ENCODE measurements around the gene TMEM132A.
"Not testable (repeated sequence)": the region's sequence is repeated elsewhere in the genome, so short reads cannot be mapped to it uniquely, and the experiment has no call there.

The TMEM132A gene

DNA sequence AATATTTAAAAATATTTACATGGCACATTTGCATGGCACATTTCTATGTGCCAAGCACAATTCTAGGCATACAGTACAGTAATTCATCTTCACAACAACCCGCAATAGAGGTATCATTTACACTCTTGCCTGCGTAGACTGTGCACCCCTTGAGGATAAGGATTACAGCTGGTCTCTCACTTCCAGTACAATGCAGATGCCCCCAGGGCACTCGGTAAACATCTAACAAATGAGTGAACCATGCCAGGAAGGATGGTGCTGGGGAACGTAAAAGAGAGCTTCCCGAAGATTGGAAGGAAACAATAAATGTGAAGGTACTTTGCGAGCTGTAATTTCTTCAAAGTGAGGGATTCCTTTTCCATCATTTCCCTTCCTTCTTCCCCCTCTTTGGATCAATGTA is 19.2 kb upstream of the TMEM132A start:
- no peak for FAIRE-seq
- TF ChIP-seq SPI1 (IDR thresholded peaks at IDR 0.05; ENCODE audit: low read depth, low read length) (no peak), POLR2AphosphoS5 (IDR thresholded peaks at IDR 0.05; ENCODE audit: low read depth, low read length) (no peak), TAF1 (IDR thresholded peaks at IDR 0.05; ENCODE audit: low read depth, low read length) (no peak), PAX5 (IDR thresholded peaks at IDR 0.05; ENCODE audit: insufficient read depth, low read length, severe bottlenecking) (no peak), POU2F2 (IDR thresholded peaks at IDR 0.05; ENCODE audit: low read depth, low read length) (no peak), POLR2A (IDR thresholded peaks at IDR 0.05; ENCODE audit: low read depth, low read length) (no peak)
- DNase-seq (ENCODE audit: insufficient read length, low spot score) = no peak

GRCh38 chr11:60905551-60906113 is 18.6 kb upstream of the TMEM132A start:
- FAIRE-seq (no peak), DNase-seq (ENCODE audit: insufficient read length, low spot score) (no peak)
- TF ChIP-seq POLR2AphosphoS5 (IDR thresholded peaks at IDR 0.05; ENCODE audit: low read depth, low read length) (no peak), POU2F2 (IDR thresholded peaks at IDR 0.05; ENCODE audit: low read depth, low read length) (no peak), TAF1 (IDR thresholded peaks at IDR 0.05; ENCODE audit: low read depth, low read length) (no peak), POLR2A (IDR thresholded peaks at IDR 0.05; ENCODE audit: low read depth, low read length) (no peak), PAX5 (IDR thresholded peaks at IDR 0.05; ENCODE audit: insufficient read depth, low read length, severe bottlenecking) (no peak), SPI1 (IDR thresholded peaks at IDR 0.05; ENCODE audit: low read depth, low read length) (no peak)

DNA sequence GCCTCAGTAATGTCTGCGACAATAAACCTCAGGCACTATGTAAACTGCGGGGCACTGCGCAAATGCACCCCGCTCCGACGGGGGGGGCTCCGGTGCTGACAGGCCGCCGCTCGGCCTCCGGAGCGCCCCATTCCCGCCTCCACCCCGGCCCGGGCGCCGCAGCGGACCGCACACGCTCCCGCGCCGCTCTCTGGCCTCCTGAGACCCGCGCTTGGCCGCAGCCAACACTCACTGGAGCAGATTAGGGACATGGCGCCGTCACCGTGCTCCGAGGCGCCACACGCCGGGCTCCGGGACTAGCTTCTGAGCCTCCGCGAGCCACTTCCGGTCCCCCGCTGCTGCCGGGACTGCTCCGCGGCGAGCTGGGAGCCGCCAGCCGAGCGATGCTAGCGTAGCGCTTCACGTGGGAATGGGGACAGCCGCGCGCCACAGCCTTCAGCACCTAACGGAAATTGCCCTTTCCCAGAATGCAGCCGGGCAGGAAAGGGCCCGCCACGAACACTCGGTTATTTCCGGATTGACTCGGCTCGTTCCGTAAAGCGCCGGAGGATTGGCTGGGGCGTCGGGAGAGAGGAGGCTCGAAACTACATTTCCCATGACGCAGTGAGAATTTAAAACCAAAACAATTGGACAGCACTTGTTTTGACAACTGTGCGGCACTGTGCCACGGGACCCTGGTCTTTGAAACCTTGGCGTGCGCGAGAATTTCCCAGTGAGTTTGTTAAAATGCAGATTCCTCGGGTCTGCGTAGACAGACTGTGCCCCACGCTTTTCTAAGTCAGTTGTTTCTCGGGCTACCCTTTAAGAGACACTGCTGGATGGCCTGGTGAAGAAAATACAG is 17.9 kb upstream of the TMEM132A start, which contains the start of gene PRPF19:
Gene PRPF19, minus strand, starts transcription at position 454 of the 841 bp plus-strand sequence. Its CDS starts 203 bp downstream, at position 251.
- peak; percentile 94 for TF ChIP-seq POLR2AphosphoS5 (IDR thresholded peaks at IDR 0.05; ENCODE audit: low read depth, low read length)
- peak; percentile 41; the same call in 1 of the 2 replicates for TF ChIP-seq POU2F2 (IDR thresholded peaks at IDR 0.05; ENCODE audit: low read depth, low read length)
- TF ChIP-seq SPI1 (IDR thresholded peaks at IDR 0.05; ENCODE audit: low read depth, low read length) = no peak
- TF ChIP-seq PAX5 (IDR thresholded peaks at IDR 0.05; ENCODE audit: insufficient read depth, low read length, severe bottlenecking) = peak; percentile 58
- peak; percentile 86 for TF ChIP-seq TAF1 (IDR thresholded peaks at IDR 0.05; ENCODE audit: low read depth, low read length)
- peak; percentile 90 for TF ChIP-seq POLR2A (IDR thresholded peaks at IDR 0.05; ENCODE audit: low read depth, low read length)
- peak; percentile 92 for DNase-seq (ENCODE audit: insufficient read length, low spot score)
- peak; percentile 86 for FAIRE-seq

DNA sequence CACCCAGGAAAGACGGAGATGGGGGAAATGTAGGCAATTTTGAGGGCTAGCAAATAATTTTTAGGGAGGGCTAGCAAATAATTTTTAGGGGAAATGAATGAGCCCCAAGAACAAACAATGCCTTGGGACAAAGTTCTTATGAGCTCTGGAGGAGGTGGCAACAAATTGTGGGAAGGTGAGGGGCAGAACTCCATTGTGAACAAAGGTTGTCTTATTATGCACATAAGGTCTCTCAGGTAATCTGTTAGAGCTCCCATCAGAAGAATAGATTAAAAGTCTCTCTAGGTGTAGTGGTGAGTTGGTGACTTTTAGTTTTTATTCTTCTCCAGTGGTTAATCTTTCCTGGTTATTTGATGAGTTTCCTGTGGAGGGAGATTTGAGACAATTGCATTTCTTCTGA is 15.5 kb upstream of the TMEM132A start:
- DNase-seq (ENCODE audit: insufficient read length, low spot score) (no peak), FAIRE-seq (no peak)
- TF ChIP-seq POLR2A (IDR thresholded peaks at IDR 0.05; ENCODE audit: low read depth, low read length) (no peak), PAX5 (IDR thresholded peaks at IDR 0.05; ENCODE audit: insufficient read depth, low read length, severe bottlenecking) (no peak), POU2F2 (IDR thresholded peaks at IDR 0.05; ENCODE audit: low read depth, low read length) (no peak), SPI1 (IDR thresholded peaks at IDR 0.05; ENCODE audit: low read depth, low read length) (no peak), TAF1 (IDR thresholded peaks at IDR 0.05; ENCODE audit: low read depth, low read length) (no peak), POLR2AphosphoS5 (IDR thresholded peaks at IDR 0.05; ENCODE audit: low read depth, low read length) (no peak)

DNA sequence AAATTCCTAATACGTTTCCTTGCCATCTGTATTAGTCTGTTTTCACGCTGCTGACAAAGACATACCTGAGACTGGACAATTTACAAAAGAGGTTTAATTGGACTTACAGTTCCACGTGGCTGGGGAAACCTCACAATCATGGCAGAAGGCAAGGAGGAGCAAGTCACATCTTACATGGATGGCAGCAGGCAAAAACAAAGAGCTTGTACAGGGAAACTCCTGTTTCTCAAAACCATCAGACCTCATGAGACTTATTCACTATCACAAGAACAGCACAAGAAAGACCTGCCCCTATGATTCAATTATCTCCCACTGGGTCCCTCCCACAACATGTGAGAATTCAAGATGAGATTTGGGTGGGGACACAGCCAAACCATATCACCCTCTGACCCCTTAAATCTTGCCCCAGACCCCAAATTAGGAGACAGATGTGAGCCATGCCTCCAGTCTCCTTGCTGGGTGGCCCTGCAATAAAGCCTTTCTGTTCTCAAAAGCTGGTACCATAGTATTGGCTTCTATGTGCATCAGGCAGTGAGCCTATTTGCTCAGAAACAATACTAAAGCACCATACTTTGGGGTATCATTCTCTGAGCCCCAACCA is 14.5 kb upstream of the TMEM132A start:
- DNase-seq (ENCODE audit: insufficient read length, low spot score); FAIRE-seq: not testable (repeated sequence)

DNA sequence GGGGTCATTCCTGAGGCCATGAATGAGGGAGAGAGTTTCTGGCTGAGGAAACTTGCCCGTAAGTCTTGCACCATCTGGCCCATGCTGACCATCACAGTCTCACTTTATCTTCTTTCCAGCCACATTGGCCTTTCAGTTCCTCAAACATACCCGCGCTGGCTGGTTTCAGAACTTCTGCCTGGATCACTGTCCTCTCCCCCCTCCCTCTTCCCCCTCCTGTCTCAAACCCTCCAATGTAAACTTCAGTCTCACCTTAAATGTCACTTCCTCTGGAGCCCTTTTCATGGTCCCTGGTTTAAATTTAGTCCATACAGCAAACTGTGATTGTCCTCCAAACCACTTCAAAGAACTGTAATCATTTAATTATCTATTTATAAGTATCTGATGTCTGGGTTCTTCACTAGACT is 14.0 kb upstream of the TMEM132A start:
- FAIRE-seq (peak; percentile 92), DNase-seq (ENCODE audit: insufficient read length, low spot score) (no peak)
- TF ChIP-seq POU2F2 (IDR thresholded peaks at IDR 0.05; ENCODE audit: low read depth, low read length) = no peak
- TF ChIP-seq POLR2AphosphoS5 (IDR thresholded peaks at IDR 0.05; ENCODE audit: low read depth, low read length) = peak; percentile 45; the same call in 1 of the 2 replicates
- TF ChIP-seq SPI1 (IDR thresholded peaks at IDR 0.05; ENCODE audit: low read depth, low read length) = peak; percentile 100

- DNase-seq (ENCODE audit: insufficient read length, low spot score) (no peak), FAIRE-seq (no peak)
- TF ChIP-seq SPI1 (IDR thresholded peaks at IDR 0.05; ENCODE audit: low read depth, low read length) (peak; percentile 70), PAX5 (IDR thresholded peaks at IDR 0.05; ENCODE audit: insufficient read depth, low read length, severe bottlenecking) (no peak)
Observed at GRCh38 chr11:60910711-60911380, 13.4 kb upstream of the TMEM132A start.

- TF ChIP-seq POLR2AphosphoS5 (IDR thresholded peaks at IDR 0.05; ENCODE audit: low read depth, low read length) (no peak), POLR2A (IDR thresholded peaks at IDR 0.05; ENCODE audit: low read depth, low read length) (no peak), PAX5 (IDR thresholded peaks at IDR 0.05; ENCODE audit: insufficient read depth, low read length, severe bottlenecking) (no peak), SPI1 (IDR thresholded peaks at IDR 0.05; ENCODE audit: low read depth, low read length) (no peak), TAF1 (IDR thresholded peaks at IDR 0.05; ENCODE audit: low read depth, low read length) (no peak), POU2F2 (IDR thresholded peaks at IDR 0.05; ENCODE audit: low read depth, low read length) (no peak)
- no peak for DNase-seq (ENCODE audit: insufficient read length, low spot score)
- FAIRE-seq = no peak
Observed at GRCh38 chr11:60912223-60912850, 11.9 kb upstream of the TMEM132A start.

DNA sequence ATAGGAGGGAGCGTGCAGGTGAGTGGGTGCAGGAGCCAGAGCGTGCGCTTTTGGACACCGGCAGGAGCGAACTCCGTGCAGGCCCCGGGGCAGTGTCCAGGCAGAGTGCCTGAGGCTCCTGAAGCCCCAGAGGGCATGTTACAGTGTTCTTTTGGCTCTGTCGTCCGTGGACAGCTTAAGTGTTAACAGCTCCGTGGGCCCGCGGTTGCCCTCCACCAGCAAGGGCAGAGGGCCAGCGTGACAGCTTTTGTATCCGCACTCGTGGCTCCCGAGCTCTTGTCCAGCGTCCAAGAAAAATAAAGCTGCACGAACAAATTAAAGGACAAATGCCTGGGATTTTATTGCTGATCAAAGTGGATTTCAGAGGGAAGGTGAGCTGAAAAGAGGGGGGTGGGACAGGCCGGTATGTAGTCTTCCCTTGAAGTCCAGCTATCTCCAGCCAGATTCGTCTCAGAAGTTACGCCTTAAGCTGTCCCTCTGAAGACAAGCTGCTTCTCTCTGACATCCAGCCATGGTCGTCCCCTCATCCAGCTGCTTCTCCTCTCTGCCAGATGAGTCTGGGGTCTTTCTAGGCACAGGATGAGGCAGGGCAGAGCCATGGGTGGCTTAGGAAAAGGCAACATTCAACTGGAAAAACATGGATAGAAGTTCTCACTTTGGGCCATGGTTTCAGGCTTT is 11.3 kb upstream of the TMEM132A start:
- DNase-seq (ENCODE audit: insufficient read length, low spot score) = no peak
- FAIRE-seq = no peak
- TF ChIP-seq TAF1 (IDR thresholded peaks at IDR 0.05; ENCODE audit: low read depth, low read length) = no peak
- no peak for TF ChIP-seq POU2F2 (IDR thresholded peaks at IDR 0.05; ENCODE audit: low read depth, low read length)
- TF ChIP-seq POLR2A (IDR thresholded peaks at IDR 0.05; ENCODE audit: low read depth, low read length) = no peak
- no peak for TF ChIP-seq POLR2AphosphoS5 (IDR thresholded peaks at IDR 0.05; ENCODE audit: low read depth, low read length)
- no peak for TF ChIP-seq SPI1 (IDR thresholded peaks at IDR 0.05; ENCODE audit: low read depth, low read length)
- TF ChIP-seq PAX5 (IDR thresholded peaks at IDR 0.05; ENCODE audit: insufficient read depth, low read length, severe bottlenecking) = no peak

All from GM12891 (cell line).